Inferior parietal cortex (tissue), 1 donor: ENCODE measurements around the gene UTS2B.

Experiments used
- DNase-seq: peaks from one replicate; pipeline ENCODE4 v3.0.0-alpha.2; 2016; ENCODE audit errors: extremely low spot score

Gene UTS2B, protein sequence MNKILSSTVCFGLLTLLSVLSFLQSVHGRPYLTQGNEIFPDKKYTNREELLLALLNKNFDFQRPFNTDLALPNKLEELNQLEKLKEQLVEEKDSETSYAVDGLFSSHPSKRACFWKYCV

DNA sequence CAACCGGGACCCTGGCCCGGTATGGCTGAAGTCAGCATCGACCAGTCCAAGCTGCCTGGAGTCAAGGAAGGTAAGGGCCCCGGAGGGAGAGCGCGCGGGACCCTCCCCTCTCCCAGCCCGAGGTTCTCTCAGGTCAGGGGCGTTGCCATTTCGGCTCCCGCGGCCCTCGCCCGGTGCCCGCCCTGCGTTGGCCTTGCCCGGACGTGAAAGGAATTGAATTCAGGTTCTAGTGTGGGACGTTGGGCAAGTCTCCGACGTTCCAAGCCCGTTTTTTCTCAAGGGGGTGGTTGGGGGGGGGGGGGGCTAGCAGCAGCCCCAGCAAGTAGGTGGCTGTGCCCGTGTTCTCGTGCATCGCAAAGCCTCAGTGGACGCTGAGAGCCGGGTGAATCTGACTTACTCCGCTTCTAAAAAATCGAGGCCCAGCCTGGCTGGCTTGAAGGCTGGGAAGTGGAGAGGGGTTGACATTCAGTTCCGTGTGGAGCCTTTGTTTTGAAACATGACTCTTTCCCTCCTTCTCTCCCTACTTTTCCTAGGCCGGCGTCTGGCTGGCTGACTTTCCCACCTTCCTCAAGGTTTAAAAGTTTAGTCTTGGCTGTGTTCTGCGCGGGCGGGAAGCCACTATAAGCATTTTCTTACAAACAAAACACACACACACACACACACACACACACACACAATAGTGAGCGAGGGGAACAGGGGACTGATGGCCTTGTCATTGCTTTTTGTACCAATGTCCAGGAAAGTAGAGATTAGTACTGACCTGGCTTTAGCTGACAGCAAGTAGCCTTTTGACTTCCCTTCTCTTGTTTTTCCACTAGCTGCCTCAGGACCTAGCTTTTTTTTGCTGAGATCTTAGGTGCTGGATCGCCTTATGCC is at the start of gene UTS2B:
Gene UTS2B (minus strand): TSS at position 873 of the 876 bp plus-strand sequence. CDS start 48,337 bp downstream, outside the sequence.
- no peak for DNase-seq

DNA sequence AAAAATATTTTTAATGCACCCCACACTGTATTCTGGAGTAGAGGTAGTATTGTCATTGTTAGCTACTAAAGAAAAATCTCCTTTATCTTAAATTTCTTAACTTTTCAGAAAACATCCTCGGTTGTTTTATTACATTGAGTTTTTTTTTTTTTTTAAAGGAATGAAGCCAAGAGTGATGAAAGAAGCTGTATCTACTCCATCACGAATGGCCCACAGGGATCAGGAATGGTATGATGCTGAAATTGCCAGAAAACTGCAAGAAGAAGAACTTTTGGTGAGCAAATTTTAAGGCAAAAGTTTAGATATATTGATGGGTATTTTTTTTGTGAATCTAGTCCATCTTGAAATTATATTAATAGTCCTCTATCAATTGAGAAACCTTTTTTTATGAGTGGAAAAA is 49.7 kb upstream of the UTS2B start:
- no peak for DNase-seq

DNA sequence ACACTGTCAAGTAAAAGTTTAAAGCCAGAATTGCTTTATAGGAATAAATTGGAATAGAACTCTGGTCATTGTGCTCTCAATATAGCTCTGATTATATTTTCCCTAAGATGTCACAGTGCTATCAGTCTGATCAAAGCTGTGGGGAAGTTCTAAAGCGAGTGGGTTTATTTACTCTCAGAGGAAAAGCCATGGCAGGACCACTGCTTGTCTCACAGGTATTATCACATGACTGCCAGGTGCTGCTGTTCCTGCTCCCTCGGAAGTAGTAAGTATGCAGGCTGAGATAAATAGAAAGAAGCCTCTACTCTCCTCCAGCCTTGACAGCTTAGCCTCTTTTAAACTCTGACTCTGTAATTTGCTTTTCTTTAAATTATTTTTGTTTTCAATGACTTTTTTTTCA is 49.1 kb upstream of the UTS2B start:
- no peak for DNase-seq

DNA sequence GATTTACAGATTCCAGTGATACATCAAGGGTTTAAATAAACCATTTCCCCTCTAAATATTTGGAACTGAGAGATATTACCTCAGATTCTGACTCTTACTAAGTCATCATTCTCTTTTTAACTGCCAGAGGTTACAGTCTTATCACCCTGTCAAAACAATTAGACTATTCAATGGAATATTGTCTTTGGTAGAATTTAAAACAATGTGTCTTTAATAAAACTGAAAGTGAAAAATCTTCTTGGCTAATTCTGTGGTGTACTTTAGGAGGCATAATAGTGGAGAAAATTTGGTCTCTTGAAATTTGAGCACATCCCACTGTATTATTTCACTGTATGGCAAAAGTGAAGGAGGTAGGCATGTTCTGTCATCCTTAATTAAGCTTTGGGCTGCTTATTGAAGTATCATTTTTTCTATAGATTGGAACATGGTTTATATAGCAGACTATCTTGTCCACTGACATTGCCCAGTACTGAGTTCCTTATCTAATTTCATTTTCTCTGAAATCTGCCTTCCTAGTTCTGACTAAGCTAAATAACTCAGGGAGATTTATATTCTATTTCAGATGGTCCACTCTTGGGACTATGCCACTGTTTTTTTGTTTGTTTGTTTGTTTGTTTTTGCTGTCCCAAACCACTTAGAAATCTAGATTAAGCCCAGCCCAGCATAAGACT is 48.0 kb upstream of the UTS2B start:
- no peak for DNase-seq

DNA sequence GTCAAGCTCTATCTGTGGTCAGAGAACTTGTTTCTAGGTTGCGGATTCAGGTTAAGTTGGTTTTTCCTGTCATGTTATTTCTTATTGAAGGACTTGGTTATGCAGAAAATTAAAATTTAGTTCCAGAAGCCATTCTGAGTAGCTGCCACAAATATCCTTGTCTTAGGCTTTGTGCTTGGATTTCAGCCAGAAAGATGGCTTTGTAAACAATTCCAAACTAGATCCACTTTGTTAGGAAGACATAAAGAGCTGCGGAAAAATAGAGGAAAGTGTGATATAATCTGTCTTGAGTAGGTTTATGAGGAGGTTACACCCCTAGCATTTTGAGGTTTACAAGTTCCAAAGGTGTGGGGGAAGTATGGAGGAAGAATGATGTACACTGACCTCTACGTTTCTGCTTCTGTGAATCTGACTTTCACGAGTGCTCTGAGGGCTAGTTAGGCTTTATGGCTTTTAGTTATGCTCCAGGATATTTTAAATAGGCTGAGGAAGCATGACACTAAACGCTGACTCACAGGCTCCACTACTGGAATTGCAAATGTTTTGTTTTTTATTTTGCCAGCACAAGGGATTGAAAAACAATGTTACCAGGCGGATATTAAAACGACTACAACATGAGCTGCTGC is 46.3 kb upstream of the UTS2B start:
- DNase-seq, result no peak

DNA sequence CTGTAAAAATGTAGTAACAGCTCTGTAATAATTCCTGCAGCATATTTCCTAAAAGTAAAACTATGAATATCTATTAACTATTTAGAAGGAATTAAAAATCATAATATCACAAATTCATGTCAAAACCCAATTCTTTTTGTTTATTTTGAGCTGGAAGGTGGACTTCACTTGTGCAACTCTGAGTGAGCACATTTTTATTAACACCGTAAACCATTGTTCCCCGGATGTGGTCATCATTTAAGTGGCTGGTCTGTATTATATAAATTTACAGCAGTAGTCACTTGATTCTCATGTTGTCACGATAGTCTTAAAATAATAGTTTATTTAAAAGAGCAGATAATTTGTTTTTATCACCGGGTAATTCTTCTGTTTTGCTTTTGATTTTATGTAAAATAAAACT is 43.0 kb upstream of the UTS2B start:
- no peak for DNase-seq

DNA sequence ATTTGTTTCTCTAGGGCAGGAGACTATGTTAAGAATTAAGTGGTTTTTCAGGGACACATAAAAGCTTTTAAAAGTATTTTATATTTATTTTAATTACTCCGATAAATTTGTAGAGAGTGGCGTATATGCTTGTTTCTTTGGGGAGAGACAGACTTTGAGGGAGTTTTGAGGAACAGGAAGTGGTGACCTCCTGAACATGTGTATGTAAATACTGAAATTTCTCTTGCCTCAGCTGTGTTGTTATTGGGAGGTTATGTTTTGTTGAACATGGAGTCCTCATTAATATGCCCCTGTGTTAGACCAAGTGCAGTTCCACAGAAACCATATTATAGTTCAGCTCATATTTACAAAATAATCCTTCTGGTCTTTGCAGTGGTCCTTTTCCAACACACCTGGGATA is 41.8 kb upstream of the UTS2B start:
- DNase-seq, result no peak

DNA sequence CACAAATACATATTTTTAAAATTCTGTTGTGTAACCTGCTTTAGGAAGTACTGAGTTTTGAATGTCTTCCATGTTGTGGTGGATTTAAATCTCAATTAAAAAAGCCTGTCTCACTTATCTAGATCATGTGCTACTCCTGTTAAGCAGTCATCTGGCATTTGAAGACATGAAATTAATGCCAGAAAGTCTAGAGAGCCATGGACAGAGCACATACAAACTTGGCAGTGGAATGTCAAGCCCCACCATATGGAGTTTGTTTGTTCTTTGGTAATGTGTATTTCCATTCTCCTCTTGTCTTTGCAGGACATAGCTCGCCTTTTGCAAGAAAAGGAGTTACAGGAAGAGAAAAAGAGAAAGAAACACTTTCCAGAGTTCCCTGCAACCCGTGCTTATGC is 39.3 kb upstream of the UTS2B start:
- DNase-seq, result no peak

DNA sequence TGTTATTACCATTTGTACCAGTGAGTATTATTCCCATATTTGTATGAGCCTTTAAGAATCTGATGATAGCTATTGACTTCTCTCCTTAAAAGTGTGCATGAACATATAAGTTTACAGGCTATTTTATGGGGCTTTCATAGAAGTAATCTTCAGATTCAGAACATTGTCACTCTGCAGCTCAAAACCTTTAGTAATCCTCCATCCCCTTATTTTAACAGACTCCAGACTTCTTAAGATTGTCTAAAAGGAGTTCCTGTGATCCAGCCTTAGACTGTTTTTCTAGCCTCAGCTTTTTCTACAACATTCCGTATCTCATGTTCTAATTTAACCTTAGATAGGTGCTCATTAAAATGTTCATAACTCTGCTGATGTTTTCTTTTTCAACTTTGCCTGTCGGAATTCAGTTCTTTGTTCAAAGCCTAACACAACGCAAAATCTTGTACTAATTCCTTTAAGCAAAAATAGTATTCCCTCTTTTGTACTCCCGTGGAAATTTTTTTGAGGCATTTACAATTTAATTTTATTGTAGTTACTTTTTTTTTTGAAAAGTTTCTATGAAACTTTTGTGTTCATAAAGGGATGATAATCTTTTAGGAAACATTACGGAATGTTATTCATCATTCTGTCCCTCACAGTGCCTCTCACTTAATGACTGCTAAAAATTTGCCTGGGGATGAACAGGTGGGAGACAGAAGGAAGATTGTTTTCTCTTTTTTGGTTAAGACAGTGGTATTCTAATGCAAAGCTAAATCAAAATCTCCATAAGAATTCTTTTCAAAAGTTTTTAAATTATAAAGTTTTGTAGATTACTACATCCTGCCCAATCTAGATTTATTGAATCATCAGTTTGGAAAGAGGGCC is 38.7 kb upstream of the UTS2B start:
- DNase-seq, result no peak

DNA sequence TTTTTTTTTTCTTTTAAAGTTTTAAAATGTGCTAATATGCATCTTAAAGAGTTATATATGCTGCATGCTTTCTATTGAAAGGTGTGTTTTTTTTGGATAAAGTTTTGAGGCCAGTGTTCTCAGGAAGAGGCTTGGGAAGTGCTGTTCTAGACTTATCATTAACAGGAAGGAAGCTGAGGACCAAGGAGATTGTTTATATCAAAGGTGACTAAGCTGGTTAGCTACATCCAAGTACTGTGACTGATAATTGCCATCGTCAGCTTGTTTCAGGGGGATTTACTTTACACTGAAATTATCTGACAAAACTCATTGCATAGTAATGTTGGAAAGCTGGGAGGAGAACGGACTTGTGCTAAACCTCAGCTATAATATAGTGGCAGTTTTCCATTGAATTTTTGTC is 36.3 kb upstream of the UTS2B start:
- no peak for DNase-seq

DNA sequence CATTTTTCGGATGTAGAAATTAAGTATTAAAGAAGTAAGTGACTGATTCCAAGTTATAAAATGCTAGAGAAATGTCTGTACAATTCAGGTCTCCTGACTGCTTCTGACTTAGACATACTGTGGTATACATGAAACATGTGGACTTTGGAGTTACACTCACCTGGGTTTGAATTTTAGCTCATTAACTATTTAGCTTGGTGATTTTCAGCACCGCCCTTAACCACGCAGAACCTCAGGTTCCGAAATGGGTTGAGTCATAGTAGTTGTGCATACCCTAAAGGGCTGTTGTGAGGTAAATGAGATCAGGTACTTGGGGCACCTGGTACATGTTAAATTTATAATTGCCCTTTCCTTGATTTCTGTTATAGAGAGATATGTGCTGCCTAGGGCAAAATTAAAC is 32.9 kb upstream of the UTS2B start:
- DNase-seq, result no peak

DNA sequence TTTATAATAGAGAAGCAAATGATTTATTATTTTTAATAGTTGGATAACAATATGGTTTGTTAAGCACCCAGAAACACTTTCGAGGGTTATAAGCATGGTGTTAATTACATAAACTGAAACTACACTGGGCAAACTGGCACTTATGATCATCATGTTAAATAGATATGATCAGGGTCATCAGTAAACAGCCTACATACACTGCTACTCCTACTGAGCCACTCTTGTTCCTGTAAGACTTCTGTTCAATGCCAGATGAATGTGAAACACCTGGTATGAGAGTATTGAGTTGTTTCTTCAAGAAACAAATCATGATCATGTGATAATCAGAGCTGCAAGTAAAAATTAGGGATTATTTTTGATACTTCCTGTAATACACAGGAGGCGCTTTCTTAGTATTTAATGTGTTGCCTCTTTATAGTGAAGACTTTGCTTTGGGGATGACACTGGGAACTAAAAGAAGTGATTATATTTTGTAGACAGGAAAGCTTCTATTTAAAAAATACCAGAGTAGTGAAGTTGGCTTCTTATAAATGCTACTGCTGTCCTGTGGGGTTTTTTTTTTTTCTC is 32.3 kb upstream of the UTS2B start:
- DNase-seq, result no peak

DNA sequence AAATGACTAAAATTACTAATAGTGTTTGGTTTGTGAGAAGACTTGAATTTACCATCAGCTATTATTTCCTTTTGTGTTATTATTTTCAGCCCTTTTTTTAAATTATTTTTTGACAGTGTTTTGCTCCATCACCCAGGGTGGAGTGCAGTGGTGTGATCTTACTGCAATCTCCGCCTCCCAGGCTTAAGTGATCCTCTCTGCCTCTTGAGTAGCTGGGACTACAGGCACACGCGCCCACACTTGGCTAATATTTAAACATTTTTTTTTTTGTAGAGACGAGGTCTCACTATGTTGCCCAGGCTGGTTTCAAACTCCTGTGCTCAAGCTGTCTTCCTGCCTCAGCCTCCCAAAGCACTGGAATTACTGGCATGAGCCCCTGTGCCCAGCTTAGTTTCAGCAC is 31.7 kb upstream of the UTS2B start:
- DNase-seq, result no peak

DNA sequence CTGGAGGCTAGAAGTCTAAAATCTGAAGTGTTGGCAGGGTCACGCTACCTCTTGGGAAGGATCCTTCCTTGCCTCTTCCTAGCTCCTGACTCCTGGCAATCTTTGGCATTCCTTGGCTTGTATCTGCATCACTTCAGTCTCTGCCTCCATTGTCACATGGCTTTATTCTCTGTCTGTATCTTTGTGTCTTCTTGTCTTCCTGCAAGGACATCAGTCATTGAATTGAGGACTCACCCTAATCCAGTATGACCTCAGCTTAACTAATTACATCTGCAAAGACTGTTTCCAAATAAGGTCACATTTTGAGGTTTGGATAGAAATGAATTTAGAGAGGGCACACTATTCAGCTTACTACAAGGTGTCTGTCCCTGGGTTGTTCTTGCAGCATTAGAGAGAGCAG is 31.1 kb upstream of the UTS2B start:
- no peak for DNase-seq

DNA sequence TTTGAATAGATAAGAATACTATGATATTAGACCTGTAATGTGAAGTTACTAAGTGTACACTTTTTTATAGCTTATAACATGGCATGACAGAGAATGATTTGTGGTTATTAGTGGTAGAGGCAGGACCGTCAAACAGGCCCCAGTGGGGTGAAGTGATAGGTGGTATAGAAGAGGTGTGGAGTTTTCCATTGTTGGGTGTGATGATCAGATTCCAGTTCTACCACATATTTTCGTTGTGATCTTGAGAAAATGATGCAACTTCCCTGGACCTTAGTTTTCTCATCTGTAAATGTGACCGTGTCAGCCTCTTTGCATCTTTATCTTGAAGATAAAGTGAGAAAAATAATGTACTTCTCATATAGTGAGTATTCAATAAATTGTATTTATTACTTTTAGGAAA is 30.3 kb upstream of the UTS2B start:
- DNase-seq, result no peak

DNA sequence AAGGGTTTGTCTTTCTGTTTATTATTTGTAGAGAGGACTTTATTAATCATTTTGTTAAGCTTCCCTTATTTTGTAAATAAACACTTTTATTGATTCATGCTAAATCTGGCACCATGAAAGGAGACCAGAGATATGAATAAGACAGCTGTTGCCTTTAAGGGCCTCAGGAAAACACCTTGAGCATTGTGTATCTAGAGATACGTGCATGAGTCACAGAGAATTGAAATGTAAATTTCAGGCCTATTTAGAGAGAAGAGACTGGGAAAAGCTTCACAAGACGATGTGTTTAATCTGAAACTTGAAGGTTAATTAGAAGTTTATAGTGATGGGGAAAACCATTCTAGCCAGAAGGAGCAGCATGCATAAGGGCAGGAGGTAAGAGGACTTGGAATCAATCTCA is 28.6 kb upstream of the UTS2B start:
- no peak for DNase-seq

DNA sequence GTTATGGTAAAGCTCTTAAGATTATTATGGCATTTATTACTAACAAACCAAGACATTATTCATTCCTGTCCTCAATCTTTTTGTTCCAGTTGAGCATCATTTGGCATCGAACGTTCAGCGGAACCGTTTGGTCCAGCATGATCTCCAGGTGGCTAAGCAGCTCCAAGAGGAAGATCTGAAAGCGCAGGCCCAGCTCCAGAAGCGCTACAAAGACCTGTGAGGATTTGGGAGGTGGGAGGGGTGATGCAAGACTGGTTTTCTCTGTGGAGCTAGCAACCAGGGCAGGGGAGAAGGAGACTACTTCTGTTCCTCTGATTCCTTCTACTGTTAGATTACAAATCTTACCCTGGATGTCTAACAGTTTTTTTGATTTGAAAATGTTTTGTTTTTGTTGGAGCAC is 27.6 kb upstream of the UTS2B start:
- no peak for DNase-seq

DNA sequence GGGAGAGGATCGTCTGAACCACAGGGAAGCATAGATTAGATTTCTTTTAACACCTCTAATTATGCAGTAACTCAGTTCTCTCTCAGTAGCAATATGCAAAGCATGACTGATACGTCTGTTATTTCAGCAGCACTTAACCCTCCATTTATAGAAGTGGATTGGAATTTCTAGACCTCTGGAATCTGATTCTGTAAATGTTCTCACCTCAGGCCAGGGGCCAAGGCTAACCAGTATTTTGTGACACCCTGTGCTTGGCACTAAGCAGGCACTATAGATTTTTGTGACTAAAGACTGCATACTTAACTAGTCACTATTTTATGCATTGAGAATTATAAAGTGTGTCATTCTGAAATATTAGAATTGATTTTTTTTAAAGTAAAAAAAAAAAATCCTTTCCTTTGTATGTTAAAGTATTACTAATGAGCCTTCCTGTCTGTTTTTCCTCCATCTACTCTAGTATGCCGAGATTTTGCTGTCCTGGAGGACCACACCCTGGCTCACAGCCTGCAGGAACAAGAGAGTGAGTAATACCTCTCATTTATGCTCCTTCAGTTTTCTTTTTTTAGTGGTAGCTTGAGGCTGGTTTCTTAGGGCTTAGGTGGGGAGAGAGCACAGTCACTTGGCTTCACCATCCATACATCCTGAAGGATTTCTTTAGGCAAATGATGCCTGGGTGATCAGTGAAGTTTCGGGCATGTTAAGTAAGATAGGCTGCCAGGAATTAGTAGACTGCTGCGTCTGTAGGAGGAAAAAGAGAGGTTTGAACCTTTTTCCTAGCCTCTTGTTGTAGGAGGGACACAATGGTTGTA is 26.5 kb upstream of the UTS2B start:
- no peak for DNase-seq

DNA sequence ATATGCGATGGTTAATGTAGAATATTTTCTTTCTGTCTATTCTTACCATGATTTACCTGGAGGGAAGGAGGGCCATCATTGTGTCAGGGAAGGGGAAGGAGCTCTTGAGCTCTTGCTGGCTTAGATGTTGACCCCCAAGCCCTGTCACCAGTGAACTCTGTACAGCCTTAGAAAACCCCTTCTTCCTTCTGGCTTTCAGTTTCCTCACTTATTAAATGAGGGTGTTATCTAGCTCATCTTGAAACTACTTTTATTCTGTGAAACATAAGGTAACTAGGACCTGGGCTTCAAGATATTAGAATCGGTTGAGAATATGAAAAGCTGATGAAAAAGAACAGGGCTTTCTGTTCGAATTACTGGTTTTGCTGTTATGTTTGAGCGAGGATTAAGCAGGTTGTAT is 25.1 kb upstream of the UTS2B start:
- no peak for DNase-seq

DNA sequence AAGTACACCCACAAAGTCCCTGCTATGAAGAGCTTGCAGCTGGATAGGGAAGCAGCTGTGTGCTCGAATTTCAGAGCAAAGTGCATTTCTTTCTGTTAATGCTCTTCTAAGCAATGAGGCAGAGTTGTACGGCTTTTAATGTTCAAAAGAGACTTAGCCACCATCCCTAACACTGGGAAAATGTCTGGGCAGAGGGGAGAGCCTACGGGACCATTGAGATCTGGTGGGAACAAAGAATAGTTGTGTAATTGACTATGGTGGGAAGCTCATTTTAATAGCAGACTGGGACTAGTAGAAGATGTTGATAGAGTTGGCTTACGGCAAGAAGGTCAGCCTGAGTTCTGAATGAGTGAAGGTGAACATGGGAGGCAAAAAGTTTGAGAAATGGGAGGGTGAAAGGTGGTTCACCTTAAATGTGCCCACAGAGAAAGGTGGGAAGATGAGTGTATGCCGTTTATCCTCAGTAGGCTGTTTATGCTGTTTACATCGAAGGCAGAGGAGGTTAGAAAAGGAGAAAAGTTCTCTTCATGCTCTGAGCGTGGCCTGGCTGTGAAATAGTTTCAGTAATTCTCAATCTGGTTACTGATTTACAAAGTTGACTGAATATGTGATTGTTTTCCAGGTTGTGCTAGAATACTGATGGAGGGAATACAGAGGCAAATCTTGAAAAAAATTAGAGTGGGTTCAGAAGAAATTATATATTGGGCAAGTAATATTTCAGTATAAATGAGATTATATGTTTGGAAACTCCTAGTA is 22.9 kb upstream of the UTS2B start:
- no peak for DNase-seq
